Gastrocnemius medialis (tissue), 4 donors: ENCODE results near the gene APBA2.

Experiments used
- POLR2A ChIP-seq, 2 donors: fragments of 450-650 bp; IDR thresholded peaks; one replicate each; pipeline ENCODE4 v1.6.1; 2017; ENCODE audit warnings: antibody characterized with exemption in 2 of 2, mild to moderate bottlenecking in 2 of 2, moderate library complexity in 2 of 2
- TF ChIP-seq, protein P1 (sequence below), 5 experiments: fragments of 450-650 bp in 3 of 5; fragments of 200-600 bp in 2 of 5; sonication (generic) in 2 of 5; IDR thresholded peaks in 4 of 5; conservative IDR thresholded peaks in 1 of 5; 1 replicate in 4 of 5; 2 replicates in 1 of 5; pipeline ENCODE4 v1.5.1; 2016 to 2019; ENCODE audit warnings: antibody characterized with exemption in 5 of 5, mild to moderate bottlenecking in 3 of 5, moderate library complexity in 3 of 5

DNA sequence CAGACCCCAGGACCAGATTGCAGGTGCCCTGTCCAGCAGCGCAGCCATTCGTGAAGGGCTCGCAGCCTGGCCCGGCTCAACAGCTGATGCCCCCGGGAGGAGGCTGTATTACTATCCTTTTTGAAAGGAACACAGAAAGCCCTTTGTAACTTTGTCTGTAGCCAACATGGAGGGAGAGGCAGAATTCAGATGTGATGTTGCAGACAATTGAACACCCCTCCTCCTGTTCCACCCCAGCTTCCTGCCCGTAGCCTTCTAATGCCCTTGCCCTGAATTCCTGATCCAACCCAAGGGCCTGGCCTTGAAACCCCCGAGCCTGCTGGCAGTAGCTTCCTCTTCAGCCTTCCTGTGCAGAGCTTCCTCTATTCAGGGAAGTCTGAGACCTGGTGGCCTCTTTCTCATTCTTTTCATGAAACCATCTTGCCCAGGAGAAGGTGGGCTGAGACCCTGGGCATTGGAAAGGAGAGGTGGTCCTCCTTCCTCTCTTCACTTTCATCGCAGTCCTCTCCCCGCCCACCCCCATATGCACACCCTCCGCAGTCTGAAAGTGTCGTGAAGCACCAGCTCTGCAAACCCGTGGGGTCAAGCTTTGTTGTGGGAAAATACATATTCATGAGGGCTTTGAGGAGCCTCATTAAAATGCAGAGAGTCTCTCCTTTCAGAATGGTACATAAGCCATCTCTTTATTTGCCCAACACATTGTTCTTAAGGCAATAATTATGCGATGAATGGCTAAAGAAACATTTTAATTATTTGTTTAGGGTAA is 109.2 kb downstream of the APBA2 start:
- TF ChIP-seq POLR2A (IDR thresholded peaks at IDR 0.05): no peak
- TF ChIP-seq, protein P1, sequence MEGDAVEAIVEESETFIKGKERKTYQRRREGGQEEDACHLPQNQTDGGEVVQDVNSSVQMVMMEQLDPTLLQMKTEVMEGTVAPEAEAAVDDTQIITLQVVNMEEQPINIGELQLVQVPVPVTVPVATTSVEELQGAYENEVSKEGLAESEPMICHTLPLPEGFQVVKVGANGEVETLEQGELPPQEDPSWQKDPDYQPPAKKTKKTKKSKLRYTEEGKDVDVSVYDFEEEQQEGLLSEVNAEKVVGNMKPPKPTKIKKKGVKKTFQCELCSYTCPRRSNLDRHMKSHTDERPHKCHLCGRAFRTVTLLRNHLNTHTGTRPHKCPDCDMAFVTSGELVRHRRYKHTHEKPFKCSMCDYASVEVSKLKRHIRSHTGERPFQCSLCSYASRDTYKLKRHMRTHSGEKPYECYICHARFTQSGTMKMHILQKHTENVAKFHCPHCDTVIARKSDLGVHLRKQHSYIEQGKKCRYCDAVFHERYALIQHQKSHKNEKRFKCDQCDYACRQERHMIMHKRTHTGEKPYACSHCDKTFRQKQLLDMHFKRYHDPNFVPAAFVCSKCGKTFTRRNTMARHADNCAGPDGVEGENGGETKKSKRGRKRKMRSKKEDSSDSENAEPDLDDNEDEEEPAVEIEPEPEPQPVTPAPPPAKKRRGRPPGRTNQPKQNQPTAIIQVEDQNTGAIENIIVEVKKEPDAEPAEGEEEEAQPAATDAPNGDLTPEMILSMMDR (IDR thresholded peaks at IDR 0.05 in 4 of 5, conservative IDR thresholded peaks at IDR 0.05 in 1 of 5): no peak
